Thoracic aorta (tissue), 2 donors: ENCODE results near the gene IPO9. TPM values are rescaled to one million over a fixed set of nuclear protein-coding genes. Genes with fewer than 3 reads are reported as not detected.

ENCODE experiments used
- ATAC-seq: fragments of 150-250 bp; one replicate; pipeline ENCODE4 v1.8.0; 2017; ENCODE audit warnings: low read depth; ENCODE audit not compliant: insufficient number of reproducible peaks, low FRiP score
- DNase-seq: peaks from one replicate; pipeline ENCODE4 v3.0.0-alpha.2; 2020; ENCODE audit warnings: low spot score
- H3K27ac ChIP-seq, 2 donors: fragments of 200-600 bp; sonication (generic); 1 replicate in 1 of 2; 2 replicates in 1 of 2; pipeline ENCODE4 v1.5.1; 2016; ENCODE audit warnings: mild to moderate bottlenecking in 2 of 2, moderate library complexity in 2 of 2
- H3K27me3 ChIP-seq: fragments of 200-600 bp; sonication (generic); replicated peaks from 2 replicates; pipeline ENCODE4 v1.6.0; 2016; ENCODE audit warnings: mild to moderate bottlenecking; ENCODE audit not compliant: insufficient read depth
- H3K36me3 ChIP-seq: fragments of 200-600 bp; sonication (generic); one replicate; pipeline ENCODE4 v1.5.1; 2016
- H3K4me1 ChIP-seq, 2 donors: fragments of 200-600 bp; sonication (generic); 1 replicate in 1 of 2; 2 replicates in 1 of 2; pipeline versions ENCODE4 v1.5.1 to v1.6.0; 2016; ENCODE audit warnings: low read depth in 2 of 2, mild to moderate bottlenecking in 1 of 2; ENCODE audit not compliant: control insufficient read depth in 1 of 2
- H3K4me3 ChIP-seq: fragments of 200-600 bp; sonication (generic); 2 replicates; pipeline ENCODE4 v1.5.1; 2016; ENCODE audit warnings: mild to moderate bottlenecking
- H3K9me3 ChIP-seq: fragments of 200-600 bp; sonication (generic); 2 replicates; pipeline ENCODE4 v1.5.1; 2016
- total RNA-seq, 2 donors: library from RNA; depleted of rRNA; stranded (reverse); fragments of >200 nt; gene quantifications; one replicate each; pipeline versions ENCODE4 v1.1.0 to v1.2.3, GENCODE V29; 2016
- TF ChIP-seq, protein P1 (sequence below): fragments of 200-600 bp; sonication (generic); IDR thresholded peaks from one replicate; pipeline ENCODE4 v1.5.1; 2019; ENCODE audit warnings: antibody characterized with exemption

IPO9 gene
- total RNA-seq, 2 donors from 2014 or later: 21.4 to 32.6 TPM

DNA sequence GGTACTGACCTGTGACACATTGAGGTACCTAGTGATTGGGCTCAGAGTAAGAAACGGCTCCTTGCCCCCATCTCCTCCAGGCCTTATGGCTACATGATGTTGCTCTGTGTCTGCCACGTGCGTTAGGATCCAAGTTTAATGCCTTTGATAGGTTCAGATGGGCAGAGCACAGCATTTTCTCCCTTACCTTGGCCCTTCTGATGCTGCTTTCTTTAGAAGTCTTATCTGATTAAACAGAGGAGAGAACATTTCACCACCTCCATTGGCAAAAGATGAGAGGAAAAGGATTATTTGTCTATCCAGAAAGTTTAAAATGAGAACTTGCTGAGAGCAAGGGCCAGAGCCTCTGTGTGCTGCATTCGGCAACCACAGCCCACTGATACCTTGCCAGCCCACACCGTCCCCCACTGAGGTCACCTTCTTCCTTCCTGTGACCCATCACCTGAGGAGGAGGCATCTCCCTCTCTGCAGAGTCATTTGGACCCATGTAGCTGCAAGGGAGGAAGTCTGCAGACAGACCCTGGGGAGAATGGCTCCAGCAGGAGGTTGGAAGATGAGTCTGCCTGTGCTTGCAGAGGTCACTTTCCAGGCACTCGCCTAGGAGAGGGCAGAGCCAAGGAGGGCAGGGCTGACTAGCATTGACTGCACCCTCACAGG, 76.4 kb downstream of the IPO9 start:
- H3K4me1 ChIP-seq: peaks cover 67 to 93% of the 10 kb centered on the region in 2 donors
- no peaks in the 10 kb centered on the region for H3K27me3 ChIP-seq
- no peak for ATAC-seq
- no peak overlapping the region for H3K4me3 ChIP-seq
- no peak for DNase-seq
- no peaks in the 10 kb centered on the region for H3K9me3 ChIP-seq
- H3K27ac ChIP-seq: peak overlapping the region; percentile 97 to 99
- TF ChIP-seq, protein P1, sequence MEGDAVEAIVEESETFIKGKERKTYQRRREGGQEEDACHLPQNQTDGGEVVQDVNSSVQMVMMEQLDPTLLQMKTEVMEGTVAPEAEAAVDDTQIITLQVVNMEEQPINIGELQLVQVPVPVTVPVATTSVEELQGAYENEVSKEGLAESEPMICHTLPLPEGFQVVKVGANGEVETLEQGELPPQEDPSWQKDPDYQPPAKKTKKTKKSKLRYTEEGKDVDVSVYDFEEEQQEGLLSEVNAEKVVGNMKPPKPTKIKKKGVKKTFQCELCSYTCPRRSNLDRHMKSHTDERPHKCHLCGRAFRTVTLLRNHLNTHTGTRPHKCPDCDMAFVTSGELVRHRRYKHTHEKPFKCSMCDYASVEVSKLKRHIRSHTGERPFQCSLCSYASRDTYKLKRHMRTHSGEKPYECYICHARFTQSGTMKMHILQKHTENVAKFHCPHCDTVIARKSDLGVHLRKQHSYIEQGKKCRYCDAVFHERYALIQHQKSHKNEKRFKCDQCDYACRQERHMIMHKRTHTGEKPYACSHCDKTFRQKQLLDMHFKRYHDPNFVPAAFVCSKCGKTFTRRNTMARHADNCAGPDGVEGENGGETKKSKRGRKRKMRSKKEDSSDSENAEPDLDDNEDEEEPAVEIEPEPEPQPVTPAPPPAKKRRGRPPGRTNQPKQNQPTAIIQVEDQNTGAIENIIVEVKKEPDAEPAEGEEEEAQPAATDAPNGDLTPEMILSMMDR: no peak
- peaks cover 24% of the 10 kb centered on the region for H3K36me3 ChIP-seq

DNA sequence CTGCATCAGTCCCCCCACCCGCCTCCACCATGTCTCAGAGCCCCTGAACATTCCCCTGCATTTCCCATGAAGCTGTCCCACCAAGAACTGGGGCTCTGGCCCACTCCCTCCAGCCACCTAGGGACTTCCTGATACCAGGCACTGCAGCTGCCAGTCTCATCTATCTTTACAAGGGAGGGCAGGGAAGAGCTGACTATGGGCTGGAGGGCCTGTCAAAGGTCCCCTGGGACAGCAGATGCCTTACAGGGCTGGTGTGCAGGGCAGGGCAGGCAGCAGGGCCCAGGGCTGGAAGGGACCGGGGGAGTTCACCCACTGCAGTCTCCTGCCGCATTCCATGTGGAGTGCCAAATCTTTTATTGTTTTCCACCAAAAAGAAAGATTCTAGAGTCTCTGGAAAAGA, 77.4 kb downstream of the IPO9 start:
- no peak for ATAC-seq
- Histone ChIP-seq H3K27me3 (no peaks in the 10 kb centered on the region), H3K4me3 (no peak overlapping the region), H3K36me3 (peaks cover 28% of the 10 kb centered on the region), H3K4me1 (peaks cover 63 to 94% of the 10 kb centered on the region in 2 donors), H3K9me3 (no peaks in the 10 kb centered on the region), H3K27ac (peak overlapping the region; percentile 97 to 99)
- no peak for DNase-seq
- TF ChIP-seq, protein P1: no peak

DNA sequence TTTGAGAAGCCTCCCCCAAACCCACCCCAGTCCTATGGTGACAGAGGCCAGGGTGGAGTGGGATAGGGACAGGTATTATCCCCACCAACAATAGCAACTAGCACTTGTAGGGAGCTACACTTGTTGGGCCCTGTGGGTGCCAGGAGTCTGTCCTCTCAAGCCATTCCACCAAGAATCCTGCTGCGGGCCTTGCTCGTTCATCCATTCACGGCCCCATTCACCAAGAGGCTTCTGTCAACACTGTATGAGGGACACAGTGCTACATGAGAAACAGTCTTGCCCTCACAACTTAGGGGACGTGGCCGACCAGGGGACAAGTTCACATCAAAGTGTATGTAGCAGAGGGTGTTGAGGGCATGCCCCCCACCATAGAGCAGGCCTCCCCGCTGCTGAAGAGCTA, 78.7 kb downstream of the IPO9 start:
- Histone ChIP-seq H3K27me3 (no peaks in the 10 kb centered on the region), H3K36me3 (peaks cover 38% of the 10 kb centered on the region), H3K4me1 (peaks cover 64 to 98% of the 10 kb centered on the region in 2 donors), H3K27ac (peak overlapping the region; percentile 97 to 99), H3K9me3 (no peaks in the 10 kb centered on the region), H3K4me3 (no peak overlapping the region)
- TF ChIP-seq, protein P1: no peak
- ATAC-seq: no peak
- DNase-seq: no peak

DNA sequence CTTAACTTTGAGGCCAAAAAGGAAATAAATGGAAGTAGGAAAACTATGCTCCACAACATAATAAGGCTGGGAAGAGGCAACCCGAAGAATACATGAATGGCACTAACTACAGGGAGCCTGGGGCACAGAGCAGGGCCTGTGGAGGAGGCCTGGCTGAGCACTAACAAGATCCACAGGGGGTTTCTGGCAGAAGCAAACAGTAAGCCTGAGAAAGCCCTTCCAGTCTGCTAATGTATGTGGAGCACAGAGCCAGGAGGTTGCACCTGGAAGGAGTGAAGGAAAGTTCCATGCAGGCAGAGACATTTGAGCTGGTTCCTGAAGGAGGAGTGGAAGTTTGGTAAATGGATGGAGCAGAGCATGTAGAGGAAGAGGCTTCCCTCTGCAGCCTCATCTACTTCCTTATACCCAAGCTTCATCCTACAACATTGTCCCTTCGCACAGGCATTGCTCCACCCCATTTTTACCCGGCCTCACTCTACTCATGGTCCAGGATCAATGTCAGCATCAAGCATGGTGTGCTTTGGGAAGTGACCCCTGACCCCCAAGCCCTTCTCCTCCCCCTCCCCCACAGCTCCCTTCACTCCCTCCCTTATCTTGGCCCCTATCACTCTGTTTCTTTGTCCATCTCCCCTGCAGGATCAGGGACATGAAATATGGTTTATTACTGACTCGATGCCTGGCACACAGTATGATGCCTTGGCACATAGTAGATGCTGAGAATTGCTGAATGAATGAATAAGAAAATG, 83.0 kb downstream of the IPO9 start:
- Histone ChIP-seq H3K9me3 (no peaks in the 10 kb centered on the region), H3K27me3 (no peaks in the 10 kb centered on the region), H3K27ac (peak overlapping the region; percentile 97 to 99), H3K4me3 (no peak overlapping the region), H3K36me3 (peaks cover 38% of the 10 kb centered on the region), H3K4me1 (peaks cover 68 to 99% of the 10 kb centered on the region in 2 donors)
- TF ChIP-seq, protein P1: no peak
- DNase-seq (no peak), ATAC-seq (no peak)

DNA sequence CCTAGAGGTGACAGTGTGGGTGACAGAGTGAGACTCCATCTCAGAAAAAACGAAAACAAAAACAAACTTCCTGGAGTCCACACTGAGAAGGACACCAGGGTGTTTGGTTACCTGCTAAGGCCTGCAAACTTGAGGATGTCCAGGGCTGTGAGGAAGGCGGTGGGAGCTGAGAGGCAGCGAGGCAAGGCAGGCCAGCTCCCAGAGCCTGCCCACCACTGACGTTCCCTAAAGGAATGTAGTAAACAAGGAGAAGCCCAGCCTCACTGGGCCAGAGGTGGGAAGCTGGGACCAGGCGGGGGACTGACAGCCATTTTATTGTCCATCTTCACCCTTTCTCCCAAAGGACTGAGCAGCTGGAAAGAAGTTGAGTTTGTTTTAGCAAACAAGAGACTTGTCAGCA, 83.9 kb downstream of the IPO9 start:
- peak; percentile 21 for ATAC-seq

More for the DNA sequence above, 83.9 kb downstream of the IPO9 start:
- H3K27me3 ChIP-seq: no peaks in the 10 kb centered on the region
- H3K36me3 ChIP-seq: peaks cover 38% of the 10 kb centered on the region
- no peaks in the 10 kb centered on the region for H3K9me3 ChIP-seq
- TF ChIP-seq, protein P1: no peak
- H3K27ac ChIP-seq: peak overlapping the region; percentile 97 to 99
- peak overlapping the region; percentile 14 for H3K4me3 ChIP-seq
- H3K4me1 ChIP-seq: peaks cover 69 to 99% of the 10 kb centered on the region in 2 donors
- DNase-seq: no peak
